Progenitor cell of endocrine pancreas (in vitro differentiated cells): ENCODE data around the gene GRIN3A. TPM values are rescaled to one million over a fixed set of nuclear protein-coding genes. Genes with fewer than 3 reads are reported as not detected.

Experiments used
- DNase-seq: peaks from one replicate; pipeline ENCODE4 v3.0.0; 2021; ENCODE audit warnings: low spot score; ENCODE audit not compliant: unreplicated experiment
- H3K27ac Mint-ChIP-seq: 2 replicates; pipeline ENCODE4 v1.8.0; 2021; ENCODE audit warnings: mild to moderate bottlenecking, moderate library complexity, mixed read lengths
- H3K27me3 Mint-ChIP-seq: 2 replicates; pipeline ENCODE4 v1.8.0; 2021; ENCODE audit warnings: mixed read lengths
- H3K36me3 Mint-ChIP-seq: 2 replicates; pipeline ENCODE4 v1.8.0; 2022; ENCODE audit warnings: mixed read lengths; ENCODE audit not compliant: insufficient read depth
- H3K4me1 Mint-ChIP-seq: 2 replicates; pipeline ENCODE4 v1.8.0; 2021; ENCODE audit warnings: low read depth, mixed read lengths
- H3K4me3 Mint-ChIP-seq: 2 replicates; pipeline ENCODE4 v1.8.0; 2021; ENCODE audit warnings: low read depth, mild to moderate bottlenecking, moderate library complexity, mixed read lengths
- H3K9me3 Mint-ChIP-seq: 2 replicates; pipeline ENCODE4 v1.8.0; 2021; ENCODE audit warnings: low read depth, mixed read lengths
- CTCF ChIP-seq: fragments of 200-600 bp; sonication (generic); IDR thresholded peaks from one replicate; pipeline ENCODE4 v1.5.0; 2021; ENCODE audit warnings: antibody characterized with exemption, mild to moderate bottlenecking; ENCODE audit not compliant: unreplicated experiment
- total RNA-seq: library from RNA; stranded (reverse); gene quantifications from 2 replicates; pipeline ENCODE4 v1.2.1, GENCODE V29; 2021

Gene GRIN3A
- total RNA-seq, 1 donor from 2014 or later, result 0.48 TPM

GRCh38 chr9:101753716-101754115 is 15.3 kb upstream of the GRIN3A start:
- TF ChIP-seq CTCF, result no peak
- Mint-ChIP-seq H3K27ac (no peak overlapping the region), H3K4me3 (no peak overlapping the region)

GRCh38 chr9:101751895-101752294 is 13.4 kb upstream of the GRIN3A start:
- H3K27me3 Mint-ChIP-seq, result peaks cover 11% of the 10 kb centered on the region
- H3K4me3 Mint-ChIP-seq, result no peak overlapping the region
- no peaks in the 10 kb centered on the region for H3K36me3 Mint-ChIP-seq

More at GRCh38 chr9:101753716-101754115, 15.3 kb upstream of the GRIN3A start:
- Mint-ChIP-seq H3K9me3 (no peaks in the 10 kb centered on the region), H3K36me3 (no peaks in the 10 kb centered on the region), H3K4me1 (peaks cover 2% of the 10 kb centered on the region), H3K27me3 (peaks cover 16% of the 10 kb centered on the region)
- DNase-seq, result no peak

DNA sequence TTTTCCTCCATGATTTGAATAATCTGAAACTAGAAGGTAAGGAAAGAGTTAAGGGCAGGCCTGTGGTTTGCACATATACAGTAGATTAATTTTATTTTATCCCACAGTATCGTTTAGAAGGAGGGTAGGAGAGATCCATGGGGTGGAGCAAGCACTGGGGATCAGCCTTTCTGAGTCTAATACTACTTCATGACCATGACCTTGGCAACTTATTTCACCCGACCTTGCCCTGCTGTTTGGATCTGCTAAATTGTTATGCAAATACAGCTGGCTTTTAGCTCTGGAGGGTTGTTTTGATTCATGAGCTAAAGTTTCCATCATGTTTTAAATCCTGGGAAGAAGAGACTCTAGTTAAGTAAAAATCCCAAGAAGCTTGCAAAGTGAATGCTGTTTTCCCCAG is 864 bp upstream of the GRIN3A start:
- no peaks in the 10 kb centered on the region for H3K9me3 Mint-ChIP-seq
- no peak for TF ChIP-seq CTCF
- no peak overlapping the region for H3K4me3 Mint-ChIP-seq
- no peaks in the 10 kb centered on the region for H3K36me3 Mint-ChIP-seq
- H3K4me1 Mint-ChIP-seq, result peaks cover 6% of the 10 kb centered on the region
- H3K27me3 Mint-ChIP-seq, result peaks cover 77% of the 10 kb centered on the region
- no peak for DNase-seq
- H3K27ac Mint-ChIP-seq, result no peak overlapping the region

More at GRCh38 chr9:101751895-101752294, 13.4 kb upstream of the GRIN3A start:
- Mint-ChIP-seq H3K9me3 (no peaks in the 10 kb centered on the region), H3K27ac (no peak overlapping the region), H3K4me1 (peaks cover 2% of the 10 kb centered on the region)
- no peak for TF ChIP-seq CTCF
- DNase-seq, result no peak

DNA sequence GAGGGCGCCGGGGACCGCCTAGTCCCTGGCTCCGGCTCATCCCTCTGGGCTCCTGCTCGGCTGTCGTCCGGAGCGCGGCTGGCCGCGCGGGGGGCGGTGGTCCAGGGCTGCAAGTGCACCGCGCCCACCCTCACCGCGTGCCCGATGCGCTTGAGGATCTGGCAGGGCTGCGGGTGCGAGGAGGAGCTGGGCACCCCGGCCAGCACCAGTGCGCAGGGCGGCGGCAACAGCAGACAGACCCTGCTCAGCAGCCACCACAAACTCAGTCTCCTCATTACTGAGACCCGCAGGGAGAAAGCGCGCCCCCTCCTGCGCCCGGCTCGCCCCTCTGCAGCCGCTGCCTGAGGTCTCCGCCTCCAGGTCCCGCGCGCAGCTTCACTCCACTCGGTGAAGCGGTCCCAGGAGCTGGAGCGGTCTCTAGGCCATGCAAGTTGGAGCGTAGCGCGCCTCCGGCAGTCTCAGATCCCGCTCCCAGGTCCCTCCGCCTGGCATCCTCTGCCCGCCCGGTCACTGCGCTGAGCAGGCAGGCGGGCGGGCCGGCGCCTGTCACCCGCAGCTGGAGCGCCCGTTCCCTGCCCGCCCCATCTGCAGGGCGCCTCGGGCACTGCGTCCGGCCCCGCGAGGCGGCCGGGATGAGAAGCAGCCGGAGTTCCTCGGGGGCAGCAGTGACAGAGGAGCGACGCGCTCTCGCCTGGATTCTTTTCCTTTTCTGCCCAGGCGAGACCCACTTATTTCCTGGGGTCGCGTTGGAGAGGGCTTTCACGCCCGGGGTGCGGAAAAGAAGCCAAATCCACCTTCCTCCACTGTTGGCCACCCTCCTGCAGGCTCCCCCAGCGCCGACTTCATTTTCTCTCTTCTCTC is 512 bp downstream of the GRIN3A start:
- Mint-ChIP-seq H3K4me1 (peaks cover 6% of the 10 kb centered on the region), H3K4me3 (peak overlapping the region; percentile 78), H3K9me3 (no peaks in the 10 kb centered on the region), H3K27ac (no peak overlapping the region), H3K27me3 (peaks cover 86% of the 10 kb centered on the region), H3K36me3 (no peaks in the 10 kb centered on the region)
- TF ChIP-seq CTCF, result peak; percentile 30
- DNase-seq, result peak; percentile 26

- no peaks in the 10 kb centered on the region for H3K36me3 Mint-ChIP-seq
- no peak overlapping the region for H3K27ac Mint-ChIP-seq
- H3K4me3 Mint-ChIP-seq, result peak overlapping the region; percentile 52
- H3K9me3 Mint-ChIP-seq, result no peaks in the 10 kb centered on the region
- peaks cover 6% of the 10 kb centered on the region for H3K4me1 Mint-ChIP-seq
- TF ChIP-seq CTCF, result no peak
- DNase-seq, result no peak
- H3K27me3 Mint-ChIP-seq, result peaks cover 84% of the 10 kb centered on the region
Measured at GRCh38 chr9:101737165-101737704, 1.2 kb downstream of the GRIN3A start.
